ENCODE data around the gene SIRT6.
"Not testable (repeated sequence)": the region's sequence is repeated elsewhere in the genome, so short reads cannot be mapped to it uniquely, and the experiment has no call there.

SIRT6 gene

DNA sequence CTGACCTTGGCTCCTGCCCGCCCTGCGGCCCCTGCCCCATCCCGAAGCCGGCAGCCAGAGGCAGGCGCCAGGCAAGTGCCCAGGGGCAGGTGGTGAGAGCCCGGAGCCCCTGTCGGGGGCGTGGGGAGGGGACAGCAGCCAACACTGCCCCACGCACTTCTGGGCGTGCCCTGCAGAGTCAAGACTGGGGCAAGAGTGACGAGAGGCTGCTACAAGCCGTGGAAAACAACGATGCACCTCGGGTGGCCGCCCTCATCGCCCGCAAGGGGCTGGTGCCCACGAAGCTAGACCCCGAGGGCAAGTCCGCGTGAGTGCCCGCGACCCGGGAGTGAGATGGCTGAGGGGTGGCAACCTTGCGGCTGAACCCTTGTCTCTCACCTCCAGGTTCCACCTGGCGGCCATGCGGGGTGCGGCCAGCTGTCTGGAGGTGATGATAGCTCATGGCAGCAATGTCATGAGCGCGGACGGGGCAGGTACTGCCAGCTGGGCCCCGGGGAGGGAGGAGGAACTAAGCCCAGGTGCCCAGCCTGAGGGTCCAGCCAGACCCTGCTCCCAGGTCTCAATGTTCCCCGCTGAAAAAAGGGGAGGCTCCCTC is 17.4 kb upstream of the SIRT6 start:
- peak; percentile 61 for DNase-seq (ENCODE audit: low spot score)

DNA sequence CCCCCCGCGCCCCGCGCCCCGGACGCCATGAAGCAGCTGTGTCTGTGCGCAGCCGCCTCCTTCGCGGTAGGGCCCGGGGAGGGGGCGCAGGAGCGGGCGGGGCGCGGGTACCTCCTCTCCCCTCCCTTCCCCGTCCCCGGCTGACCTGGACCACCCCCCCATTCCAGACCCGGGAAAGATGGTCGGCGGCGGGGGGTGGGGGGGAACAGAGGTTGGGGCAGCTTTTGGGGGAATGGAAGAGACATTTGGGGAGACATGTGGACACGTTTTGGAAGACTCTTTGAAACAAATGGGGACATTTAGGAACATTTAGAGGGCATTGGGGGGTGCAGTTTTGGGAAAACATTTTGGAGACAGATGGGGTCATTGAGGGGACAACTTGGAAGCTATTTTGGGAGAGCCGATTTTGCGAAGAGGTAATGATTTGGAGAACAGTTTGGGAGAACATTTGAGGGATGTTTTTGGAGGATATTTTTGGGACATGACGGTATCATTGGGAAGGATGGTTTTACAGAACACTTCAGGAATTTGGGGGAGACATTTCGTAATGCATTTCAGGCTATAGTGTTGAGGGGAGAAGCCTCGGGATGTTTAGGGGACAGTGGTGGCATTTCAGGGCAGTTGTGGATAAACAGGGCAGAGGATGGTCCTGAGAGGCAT is 16.2 kb upstream of the SIRT6 start:
- DNase-seq (ENCODE audit: low spot score): no peak

DNA sequence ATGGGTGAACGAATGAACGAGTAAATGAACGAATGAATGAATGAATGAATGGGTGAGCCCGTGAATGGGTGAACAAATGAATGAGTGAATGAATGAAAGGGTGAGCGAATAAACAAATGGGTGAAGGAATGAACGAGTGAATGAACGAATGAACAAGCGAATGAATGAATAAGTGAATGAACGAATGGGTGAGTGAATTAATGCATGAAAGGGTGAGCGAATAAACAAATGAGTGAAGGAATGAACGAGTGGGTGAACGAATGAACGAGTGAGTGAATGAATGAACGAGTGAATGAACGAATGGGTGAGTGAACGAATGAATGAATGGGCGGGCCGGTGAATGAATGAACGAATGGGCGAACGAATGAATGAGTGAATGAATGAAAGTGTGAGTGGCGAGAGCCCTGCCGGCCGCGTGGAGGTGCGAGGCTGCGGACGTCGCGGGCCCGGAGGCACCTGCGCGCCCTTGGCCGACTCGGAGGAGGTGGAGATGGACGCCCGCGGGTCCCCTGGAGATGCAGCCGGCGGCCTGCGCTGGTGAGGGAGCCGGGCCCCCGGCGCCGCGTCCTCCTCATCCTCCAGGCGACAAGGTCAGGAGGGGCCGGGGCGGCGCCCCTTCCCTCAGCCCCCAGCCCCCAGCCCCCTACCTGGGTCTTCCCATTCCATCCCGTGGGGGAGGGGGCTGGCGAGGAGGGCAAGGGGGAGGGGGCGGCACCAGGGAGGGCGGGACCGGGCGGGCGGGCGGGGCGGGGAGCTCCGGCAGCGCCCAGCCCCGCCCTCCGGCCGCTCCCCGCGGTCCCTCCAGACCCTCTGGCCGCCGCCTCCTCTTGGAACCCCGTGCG is 15.5 kb upstream of the SIRT6 start:
- DNase-seq (ENCODE audit: low spot score): peak; percentile 85

DNA sequence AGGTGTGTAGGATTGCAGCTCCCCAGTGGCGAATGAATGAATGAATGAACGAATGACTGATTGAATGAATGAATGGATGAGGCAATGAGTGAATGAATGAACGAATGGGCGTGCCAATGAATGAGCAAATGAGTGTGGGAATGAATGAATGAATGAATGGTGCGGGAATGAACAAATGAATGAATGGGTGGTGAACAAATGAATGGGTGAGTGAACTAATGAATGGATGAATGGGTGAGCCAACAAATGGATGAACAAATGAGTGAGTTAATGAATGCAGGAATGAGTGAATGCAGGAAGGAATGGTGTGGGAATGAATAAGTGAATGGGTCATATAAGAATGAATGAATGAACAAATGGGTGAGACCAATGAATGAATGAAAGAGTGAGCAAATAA is 14.9 kb upstream of the SIRT6 start:
- no peak for DNase-seq (ENCODE audit: low spot score)

DNA sequence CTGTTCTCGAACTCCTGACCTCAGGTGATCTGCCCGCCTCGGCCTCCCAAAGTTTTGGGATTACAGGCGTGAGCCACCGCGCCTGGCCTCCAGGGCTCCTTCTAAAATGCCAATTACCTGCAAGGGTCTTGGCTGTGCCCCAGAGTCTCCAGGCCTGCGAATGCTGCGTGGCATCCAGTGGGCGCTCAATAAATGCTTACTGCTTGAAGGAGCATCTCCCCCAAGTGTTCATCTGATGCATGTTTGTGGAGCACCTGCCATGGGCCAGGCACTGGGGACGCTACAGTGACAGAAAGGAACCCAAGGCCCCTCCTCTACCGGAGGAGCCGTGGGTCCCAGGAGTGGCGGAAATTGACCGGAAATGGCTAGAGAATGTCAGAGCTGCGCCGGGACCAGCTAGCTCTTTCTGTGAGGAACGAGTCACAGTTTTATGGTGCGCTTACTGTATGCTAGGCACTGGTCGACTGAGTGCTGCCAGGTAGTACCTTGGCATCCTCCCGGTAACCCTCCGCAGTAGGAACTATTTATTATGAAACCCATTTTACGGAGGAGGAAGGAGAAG is 14.3 kb upstream of the SIRT6 start:
- no peak for DNase-seq (ENCODE audit: low spot score)

DNA sequence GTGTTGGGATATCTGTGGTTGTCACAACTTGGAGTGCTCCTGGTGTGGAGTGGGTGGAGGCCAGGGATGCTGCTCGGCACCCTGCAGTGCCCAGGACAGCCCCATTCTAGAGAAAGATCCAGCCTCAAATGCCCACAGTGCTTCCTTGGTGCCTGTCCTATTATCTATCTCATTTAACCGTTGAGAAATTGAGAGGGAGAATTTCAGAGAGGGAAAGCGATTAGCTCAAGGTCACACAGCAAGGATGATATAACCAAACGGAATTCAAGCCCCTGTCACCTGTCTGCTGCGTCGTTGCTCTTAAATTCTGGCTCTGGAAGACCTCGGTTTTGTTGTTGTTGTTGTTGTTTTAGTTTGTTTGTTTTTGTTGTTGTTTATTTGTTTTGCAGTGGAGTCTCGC is 13.6 kb upstream of the SIRT6 start:
- no peak for DNase-seq (ENCODE audit: low spot score)

DNA sequence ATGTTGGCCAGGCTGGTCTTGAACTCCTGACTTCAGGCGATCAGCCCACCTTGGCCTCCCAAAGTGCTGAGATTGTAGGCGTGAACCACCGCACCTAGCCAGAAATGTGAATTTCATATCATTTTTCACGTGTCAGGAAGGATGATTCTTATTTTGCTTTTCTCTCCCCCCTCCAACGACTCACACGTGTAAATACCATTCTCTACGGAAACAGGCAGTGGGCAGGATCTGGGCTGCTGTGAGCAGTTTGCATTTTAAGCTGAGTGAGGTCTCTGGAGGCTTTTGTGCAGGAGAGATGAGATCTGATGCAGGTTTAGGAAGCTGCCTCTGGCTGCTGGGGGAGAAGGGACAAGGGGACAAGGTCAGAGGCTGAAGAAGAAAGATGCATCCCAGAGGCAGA is 12.0 kb upstream of the SIRT6 start:
- no peak for DNase-seq (ENCODE audit: low spot score)

DNA sequence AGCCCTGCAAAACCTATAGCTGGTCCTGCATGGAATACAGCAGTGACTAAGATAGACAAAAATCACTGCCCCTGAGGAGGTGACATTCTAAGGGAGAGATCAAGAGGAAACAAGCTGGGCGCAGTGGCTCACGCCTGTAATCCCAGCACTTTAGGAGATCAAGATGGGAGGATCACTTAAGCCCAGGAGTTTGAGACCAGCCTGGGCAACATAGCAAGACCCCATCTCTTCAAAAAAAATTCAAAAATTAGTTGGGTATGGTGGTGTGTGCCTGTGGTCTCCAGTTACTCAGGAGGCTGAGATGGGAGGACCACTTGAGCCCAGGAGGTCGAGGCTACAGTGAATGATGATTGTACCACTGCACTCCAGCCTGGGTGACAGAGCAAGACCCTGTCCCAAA is 10.2 kb upstream of the SIRT6 start:
- DNase-seq (ENCODE audit: low spot score): not testable (repeated sequence)

DNA sequence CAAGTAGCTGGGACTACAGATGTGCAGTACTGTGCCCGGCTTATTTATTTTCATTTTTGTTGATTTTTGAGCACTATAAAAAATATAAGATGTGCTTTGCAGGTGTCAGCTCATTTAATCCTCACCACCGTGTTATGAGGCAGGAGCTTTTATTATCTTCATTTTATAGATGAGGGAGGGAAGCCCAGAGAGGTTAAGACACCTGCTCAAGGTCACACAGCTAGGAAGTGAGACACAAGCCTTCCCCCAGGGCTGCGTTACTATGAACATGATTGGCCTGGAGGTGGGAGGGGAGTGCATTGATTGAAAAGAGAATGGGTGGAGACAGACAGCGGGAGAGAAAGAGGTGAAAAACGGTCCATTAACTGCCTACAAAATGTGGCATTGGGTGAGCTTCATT is 7.3 kb upstream of the SIRT6 start:
- no peak for DNase-seq (ENCODE audit: low spot score)

DNA sequence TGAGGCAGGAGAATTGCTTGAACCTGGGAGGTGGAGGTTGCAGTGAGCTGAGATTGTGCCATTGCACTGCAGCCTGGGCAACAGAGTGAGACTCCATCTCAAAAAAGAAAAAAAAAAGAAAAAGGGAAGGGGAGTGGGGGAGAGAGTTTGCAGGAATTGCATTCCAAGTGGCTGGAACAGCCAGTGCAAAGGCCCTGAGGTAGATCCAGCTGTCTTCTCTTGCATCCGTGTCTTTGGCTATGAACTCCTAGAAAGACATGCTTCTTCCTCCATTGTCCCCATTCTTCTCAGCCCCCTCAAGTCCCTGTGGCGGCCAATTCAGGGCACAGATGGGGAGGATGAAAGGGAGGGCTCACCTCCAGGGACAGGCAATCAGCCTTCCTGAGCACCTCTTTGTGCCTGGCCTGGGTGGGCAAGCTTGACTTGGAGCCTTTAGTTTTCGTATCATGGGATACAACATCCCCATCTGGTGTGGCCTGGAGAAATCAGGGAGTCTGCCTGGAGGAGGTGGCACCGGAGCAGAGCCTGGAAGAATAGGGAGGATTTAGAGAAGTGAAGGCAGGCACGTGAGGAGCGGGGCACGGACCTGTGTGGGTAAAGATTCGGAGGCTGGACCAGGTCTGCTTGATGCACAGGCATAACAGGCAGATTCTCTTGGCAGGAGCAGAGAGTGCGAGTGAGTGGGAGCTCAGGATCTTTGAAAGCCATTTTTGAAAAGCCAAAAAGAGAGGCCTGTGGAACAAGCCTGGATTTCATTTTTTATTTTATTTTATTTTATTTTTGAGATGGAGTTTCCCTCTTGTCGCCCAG is 5.2 kb upstream of the SIRT6 start:
- no peak for DNase-seq (ENCODE audit: low spot score)

DNA sequence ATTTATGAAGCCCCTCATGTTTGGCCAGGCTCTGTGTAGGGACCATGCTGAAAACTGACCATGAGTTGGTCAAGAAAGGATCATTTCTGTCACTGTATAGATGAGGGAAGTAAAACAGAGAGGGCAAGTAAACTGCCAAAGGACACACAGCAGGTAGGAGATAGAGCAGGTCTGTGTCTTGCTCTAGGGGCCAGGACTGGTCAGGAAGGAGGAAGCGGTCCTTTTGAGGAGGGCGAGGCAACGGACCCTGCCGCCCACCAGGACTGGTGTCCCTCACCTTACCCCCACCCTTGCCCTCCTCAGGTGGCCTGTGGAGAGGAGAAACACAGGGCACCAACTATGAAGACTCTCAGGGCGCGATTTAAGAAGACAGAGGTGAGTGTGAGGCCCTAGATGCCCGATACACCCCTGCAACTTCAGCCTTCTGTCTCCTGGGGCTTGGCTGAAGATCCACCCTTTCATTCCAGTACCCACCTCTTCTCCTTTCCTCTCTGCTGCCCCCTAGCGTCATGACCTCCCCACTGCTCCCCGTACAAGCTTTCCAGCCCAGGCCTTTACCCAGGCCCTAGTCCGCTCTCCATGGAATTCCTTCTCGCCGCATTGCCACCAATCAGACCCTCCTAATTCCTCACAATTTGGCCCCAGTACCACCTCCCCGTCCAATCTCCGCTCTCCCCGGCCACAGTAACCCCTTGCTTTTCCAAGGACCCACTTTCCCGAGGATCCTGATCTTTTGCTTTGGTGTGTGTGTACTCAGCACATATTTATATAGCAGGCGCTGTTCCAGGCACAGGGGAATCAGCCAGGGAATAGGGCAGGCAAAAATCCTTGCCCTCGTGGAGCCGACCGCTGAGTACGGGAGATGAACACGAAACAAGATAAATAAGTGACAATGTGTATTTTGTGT is 4.0 kb upstream of the SIRT6 start:
- DNase-seq (ENCODE audit: low spot score): peak; percentile 88

DNA sequence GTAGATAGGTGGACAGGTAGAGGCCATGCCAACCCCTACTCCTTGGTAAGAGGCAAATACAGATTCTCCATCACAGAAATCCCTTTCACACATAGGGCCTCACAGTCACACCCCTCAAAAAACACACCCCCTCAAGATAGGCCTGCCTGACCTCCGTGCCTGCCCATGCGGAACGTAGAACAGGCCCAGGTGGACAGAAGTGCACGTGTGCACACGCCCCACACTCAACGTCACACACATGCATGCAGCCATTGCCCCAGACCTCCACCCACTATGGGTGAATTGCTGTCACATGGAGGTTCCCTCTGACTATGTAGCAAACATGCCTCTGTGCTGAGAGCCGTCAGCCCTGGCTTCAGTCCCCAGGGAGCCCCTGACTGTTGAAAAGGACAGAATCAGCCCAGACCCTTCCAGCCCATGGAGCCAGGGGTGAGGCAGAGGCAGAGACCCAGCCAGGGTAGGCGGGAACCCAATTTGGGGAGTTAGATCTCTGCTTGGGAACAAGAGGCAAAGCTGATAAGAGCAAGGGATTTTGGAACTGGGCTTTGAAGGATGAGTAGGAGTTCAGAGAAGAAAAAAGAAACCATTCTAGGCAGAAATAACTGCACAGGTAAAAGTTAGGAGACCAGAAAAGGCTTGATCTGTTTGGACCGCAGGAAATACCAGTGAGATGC is 3.2 kb upstream of the SIRT6 start:
- no peak for DNase-seq (ENCODE audit: low spot score)

DNA sequence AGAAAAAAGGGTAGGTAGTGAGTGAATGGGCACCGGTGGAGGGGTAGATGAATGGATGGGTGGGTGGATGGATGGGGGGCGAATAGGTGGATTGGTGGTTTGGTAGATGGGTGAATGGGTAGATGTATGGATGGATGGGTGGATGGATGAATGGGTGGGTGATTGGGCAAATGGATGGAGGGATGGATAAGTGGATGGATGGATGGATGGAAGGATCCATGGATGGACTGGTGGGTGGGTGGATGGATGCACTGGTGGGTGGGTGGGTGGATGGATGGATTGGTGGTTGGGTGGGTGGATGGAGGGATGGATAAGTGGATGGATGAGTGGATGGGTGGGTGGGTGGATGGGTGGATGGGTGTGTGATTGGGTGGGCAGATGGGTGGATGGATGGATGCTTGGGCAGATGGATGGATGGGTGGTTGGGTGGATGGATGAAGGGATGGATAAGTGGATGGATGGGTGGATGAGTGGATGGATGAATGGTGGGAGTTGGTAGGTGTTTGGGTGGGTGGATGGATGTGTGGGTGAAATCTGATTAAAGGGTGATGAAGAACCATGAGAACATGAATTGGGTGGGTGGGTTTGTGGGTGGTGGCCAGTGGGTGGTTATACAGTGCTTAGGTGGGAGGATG is 2.5 kb upstream of the SIRT6 start:
- no peak for DNase-seq (ENCODE audit: low spot score)

DNA sequence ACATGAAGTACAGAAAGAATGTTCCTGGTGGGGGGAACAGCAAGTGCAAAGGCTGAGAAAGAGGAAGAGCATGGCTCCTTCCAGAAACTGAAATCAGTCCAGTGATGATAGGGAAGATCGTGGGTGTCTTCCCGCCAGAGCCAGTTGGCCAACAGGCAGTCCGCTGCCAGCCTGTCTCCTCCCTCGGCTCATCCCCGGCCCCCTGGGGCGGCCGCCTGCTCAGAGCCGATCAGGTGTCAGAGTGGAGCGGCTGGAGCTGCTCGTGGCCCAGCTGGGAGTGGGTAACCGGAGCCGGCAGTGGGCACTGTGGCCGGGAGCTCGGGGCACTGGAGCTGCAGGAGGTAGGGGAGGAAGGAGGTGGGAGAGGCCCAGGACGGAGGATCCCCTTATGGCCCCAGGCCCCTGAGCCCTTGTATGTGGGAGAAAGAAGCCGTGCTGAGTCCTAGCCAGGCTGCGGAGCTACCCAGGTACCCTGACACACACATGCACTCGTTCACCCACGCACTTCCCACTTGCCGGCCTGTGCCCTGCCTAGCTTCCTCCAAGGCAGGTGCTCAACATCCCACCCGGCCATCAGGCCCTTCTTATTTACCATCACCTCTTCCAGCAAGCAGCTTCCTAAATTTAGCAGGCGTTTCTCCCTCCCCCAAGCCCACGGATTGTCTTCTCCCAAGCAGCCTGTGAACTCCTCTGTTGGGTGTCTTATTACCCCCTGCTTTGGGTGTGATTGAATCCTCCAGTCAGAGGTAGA is 1.8 kb upstream of the SIRT6 start:
- peak; percentile 81 for DNase-seq (ENCODE audit: low spot score)

DNA sequence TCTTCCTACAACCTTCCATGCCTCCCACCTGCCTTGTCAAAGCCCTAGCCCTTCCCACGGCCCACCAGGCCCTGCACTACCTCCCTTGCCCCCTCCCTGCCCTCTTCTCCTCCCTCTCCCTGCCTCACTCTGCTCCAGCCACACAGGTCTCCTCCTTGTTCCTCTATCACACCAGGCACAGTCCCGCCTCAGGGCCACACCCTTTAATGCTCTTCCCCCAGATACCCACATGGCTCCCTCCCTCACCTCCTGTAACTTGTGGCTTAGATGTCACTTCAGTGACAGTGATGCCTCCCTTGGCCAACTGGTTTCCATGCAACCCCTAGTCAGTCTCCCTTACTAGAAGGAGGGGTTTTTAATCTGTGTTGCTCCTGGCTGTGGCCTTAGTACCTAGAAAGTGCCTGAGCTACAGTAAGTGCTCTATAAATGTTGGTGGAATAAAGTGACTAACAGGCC is 1.3 kb downstream of the SIRT6 start:
- no peak for DNase-seq (ENCODE audit: low spot score)

DNA sequence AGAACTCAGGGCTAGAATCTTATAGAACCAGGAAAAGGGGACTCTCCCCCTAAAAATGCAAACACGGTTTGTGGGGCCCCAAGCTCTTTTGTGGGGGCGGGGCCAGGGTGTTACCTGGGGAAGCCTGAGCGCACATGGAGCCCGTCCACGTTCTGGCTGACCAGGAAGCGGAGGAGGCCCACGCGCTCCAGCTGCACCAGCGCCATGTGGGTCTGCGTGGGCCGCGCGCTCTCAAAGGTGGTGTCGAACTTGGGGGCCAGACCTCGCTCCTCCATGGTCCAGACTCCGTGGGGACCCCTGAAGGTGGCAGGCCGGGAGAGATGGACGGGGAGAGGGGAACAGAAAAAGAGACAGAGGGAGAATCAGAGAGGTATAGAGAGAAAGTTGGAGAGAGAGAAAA is 3.4 kb downstream of the SIRT6 start:
- no peak for DNase-seq (ENCODE audit: low spot score)

DNA sequence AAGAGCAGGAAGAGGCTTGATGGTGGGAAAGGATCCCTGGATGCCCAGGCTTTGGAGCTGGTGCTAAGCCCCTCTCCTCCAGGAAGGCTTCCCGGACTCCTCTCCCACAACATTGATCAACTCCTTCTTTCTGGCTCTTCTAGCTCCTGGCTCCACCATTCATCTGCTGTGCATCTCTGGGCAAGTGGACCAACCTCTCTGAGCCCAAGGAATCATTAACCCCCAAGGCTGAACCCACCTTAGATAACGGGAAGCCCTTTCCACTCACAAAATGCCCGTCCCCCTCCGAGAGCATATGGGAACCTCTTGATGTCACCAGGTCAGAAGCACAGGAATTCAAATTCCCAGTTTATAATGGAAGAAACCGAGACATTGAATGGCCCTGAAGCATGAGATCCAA is 5.2 kb downstream of the SIRT6 start:
- no peak for DNase-seq (ENCODE audit: low spot score)

DNA sequence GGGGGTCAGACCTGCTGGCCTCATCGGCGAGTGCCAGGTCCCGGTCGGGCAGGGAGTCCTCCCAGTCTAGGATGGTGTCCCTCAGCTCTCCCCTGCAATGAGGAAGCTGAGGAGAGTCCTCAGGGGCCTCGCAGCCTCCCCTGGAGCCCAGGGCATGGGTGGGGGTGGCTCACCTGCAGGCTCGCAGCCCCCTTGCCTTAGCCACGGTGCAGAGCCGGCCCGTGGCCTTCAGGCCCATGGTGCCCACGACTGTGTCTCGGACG is 6.8 kb downstream of the SIRT6 start:
- DNase-seq (ENCODE audit: low spot score): no peak

DNA sequence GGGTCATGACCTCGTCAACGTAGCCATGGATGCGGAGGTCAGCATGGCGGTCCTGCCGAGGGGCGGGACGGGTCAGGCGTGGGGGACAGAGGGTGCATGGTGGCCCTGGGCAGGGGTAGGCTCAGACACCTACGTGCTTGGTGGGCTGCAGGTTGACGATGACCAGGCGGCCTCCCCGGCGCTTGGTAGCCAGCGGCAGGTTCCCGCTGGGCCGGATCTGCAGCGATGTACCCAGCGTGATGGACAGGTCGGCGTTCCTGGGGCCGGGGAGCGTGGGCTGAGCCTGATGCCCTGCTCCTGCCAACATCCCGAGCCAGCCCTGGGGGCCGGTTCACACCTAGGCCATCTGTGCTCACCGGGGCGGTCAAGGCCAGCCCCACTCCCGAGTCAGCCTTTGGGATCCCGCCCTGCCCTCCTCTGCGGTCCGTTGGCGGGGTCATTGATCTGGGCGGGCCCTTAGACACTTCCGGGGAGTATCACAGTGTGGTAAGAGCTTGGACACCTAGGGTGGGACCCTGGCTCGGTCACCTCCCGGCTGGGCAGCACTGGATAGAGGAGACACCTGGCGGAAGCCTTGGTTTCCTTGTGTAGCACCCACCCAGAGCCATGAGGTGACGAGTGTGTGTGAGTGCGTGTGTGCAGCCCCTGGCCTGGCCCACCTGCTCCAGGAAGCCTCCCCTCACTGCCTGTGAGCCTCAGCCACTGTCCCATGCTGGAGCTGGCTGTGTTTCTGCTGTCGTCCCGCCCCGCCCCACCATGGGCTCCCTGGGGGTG is 7.3 kb downstream of the SIRT6 start:
- no peak for DNase-seq (ENCODE audit: low spot score)

Data from D341Med (cell line).